GM12878 (cell line): ENCODE measurements around the gene PLTP. TPM values are rescaled to one million over a fixed set of nuclear protein-coding genes. Genes with fewer than 3 reads are reported as not detected.
"Not testable (repeated sequence)": the region's sequence is repeated elsewhere in the genome, so short reads cannot be mapped to it uniquely, and the experiment has no call there.

ENCODE experiments used
- ATAC-seq: fragments of 200-7000 bp; cut with Tn5 transposase; 3 replicates; pipeline ENCODE4 v1.9.1; 2020; ENCODE audit warnings: mild to moderate bottlenecking, moderate library complexity
- BruUV-seq: library from RNA; stranded (reverse); fragments of 400-500 nt; replicated peaks from 2 replicates; lab custom pipeline; 2021; lab: Mats Ljungman, UMichigan
- CTCF ChIA-PET: fragments of 300-600 bp; sonication (Branson Sonifier 250); formaldehyde crosslinking; extraction: SDS; loops from one replicate; lab custom pipeline; 2021; ENCODE audit warnings: inconsistent platforms; lab: Yijun Ruan, JAX
- POLR2A ChIA-PET: fragments of 350-600 bp; formaldehyde crosslinking; extraction: SDS; loops from one replicate; lab custom pipeline; 2021; ENCODE audit warnings: inconsistent platforms; lab: Charles Lee
- RAD21 ChIA-PET: fragments of 300-600 bp; sonication (Branson Sonifier 250); formaldehyde crosslinking; loops from one replicate; lab custom pipeline; 2023; ENCODE audit warnings: antibody characterized with exemption; ENCODE audit not compliant: unreplicated experiment; lab: Charles Lee
- SMC1A ChIA-PET: fragments of 300-600 bp; sonication (Branson Sonifier 250); formaldehyde crosslinking; loops from one replicate; lab custom pipeline; 2023; ENCODE audit not compliant: unreplicated experiment, uncharacterized antibody; lab: Charles Lee
- DNase-seq: peaks from one replicate; pipeline ENCODE4 v3.0.0-alpha.2; 2011; ENCODE audit warnings: low read depth, low spot score
- FAIRE-seq: peaks from 3 replicates; lab custom pipeline; 2011; peaks lifted over from hg19 to GRCh38; lab: Jason Lieb, UNC
- H2AFZ ChIP-seq: 2 replicates; pipeline ENCODE4 v1.6.0; 2011; ENCODE audit warnings: low read depth, low read length, control low read depth; ENCODE audit not compliant: control insufficient read depth
- H3K27ac ChIP-seq: 2 replicates; pipeline ENCODE4 v1.5.1; 2011; ENCODE audit warnings: control low read depth; ENCODE audit not compliant: control insufficient read depth, insufficient read depth
- H3K27me3 ChIP-seq, 2 experiments: replicated peaks in 1 of 2; 2 replicates each; pipeline versions ENCODE4 v1.6.0 to v1.6.1; 2011; ENCODE audit warnings: low read length in 1 of 2; ENCODE audit not compliant: control insufficient read depth in 2 of 2, insufficient read depth in 2 of 2
- H3K36me3 ChIP-seq, 2 experiments: 2 replicates each; pipeline ENCODE4 v1.5.1; 2011; ENCODE audit warnings: low read length in 1 of 2; ENCODE audit not compliant: control insufficient read depth in 2 of 2, insufficient read depth in 2 of 2
- H3K4me1 ChIP-seq: 2 replicates; pipeline ENCODE4 v1.6.1; 2011; ENCODE audit warnings: mild to moderate bottlenecking, low read length, moderate library complexity, mixed read lengths; ENCODE audit not compliant: control insufficient read depth, insufficient read depth
- H3K4me2 ChIP-seq: 2 replicates; pipeline ENCODE4 v1.6.0; 2011; ENCODE audit warnings: control low read depth; ENCODE audit not compliant: control insufficient read depth, insufficient read depth
- H3K4me3 ChIP-seq: fragments of 200-600 bp; sonication (generic); 2 replicates; pipeline ENCODE4 v1.5.1; 2016
- H3K79me2 ChIP-seq: 2 replicates; pipeline ENCODE4 v1.6.0; 2011; ENCODE audit warnings: low read length; ENCODE audit not compliant: control insufficient read depth, insufficient read depth
- H3K9ac ChIP-seq: 2 replicates; pipeline ENCODE4 v1.8.0; 2011; ENCODE audit warnings: low read length, control low read depth, mixed read lengths; ENCODE audit not compliant: control insufficient read depth, insufficient read depth
- H3K9me3 ChIP-seq: replicated peaks from 3 replicates; pipeline ENCODE4 v1.5.1; 2011; ENCODE audit warnings: mild to moderate bottlenecking, low read length; ENCODE audit not compliant: control insufficient read depth, insufficient read depth
- H4K20me1 ChIP-seq: 2 replicates; pipeline ENCODE4 v1.6.0; 2011; ENCODE audit not compliant: control insufficient read depth, insufficient read depth
- FOXM1 ChIP-seq: IDR thresholded peaks from 2 replicates; pipeline ENCODE4 v1.6.1; 2012; ENCODE audit warnings: low read depth, mild to moderate bottlenecking, inconsistent platforms, low read length, moderate library complexity
- POLR2A ChIP-seq: IDR thresholded peaks from 2 replicates; pipeline ENCODE4 v1.6.1; 2011; ENCODE audit warnings: low read depth, mild to moderate bottlenecking, low read length
- SMAD5 ChIP-seq: IDR thresholded peaks from 2 replicates; pipeline ENCODE4 v1.6.1; 2016; ENCODE audit warnings: antibody characterized with exemption, low read depth
- WGBS: methylation state at CpG from one replicate; pipeline ENCODE4 v1.1.6; 2016; ENCODE audit warnings: low lambda C conversion rate; ENCODE audit not compliant: insufficient replicate concordance, insufficient coverage; ENCODE audit errors: missing lambda C conversion rate; 5-methylcytosine and 5-hydroxymethylcytosine counted together
- in situ Hi-C: fragments of 300-500 bp; cut with MboI; formaldehyde crosslinking; loops from 9 replicates; pipeline ENCODE4 v1.14.3; 2018; ENCODE audit warnings: mixed read lengths
- intact Hi-C: fragments of 100-400 bp; cut with micrococcal nuclease; formaldehyde crosslinking; loops from one replicate; pipeline ENCODE4 v1.14.2; 2022; ENCODE audit not compliant: unreplicated experiment
- polyA plus RNA-seq, 11 experiments: library from polyadenylated mRNA; depleted of rRNA in 4 of 11; unstranded in 6 of 11; stranded (reverse) in 5 of 11; fragments of >200 nt; fragmentation: Nextera tagmentation in 4 of 11; fragmentation: Illumina TruSeq in 1 of 11; extraction: Ambion mirVana in 4 of 11; extraction: Trizol in 1 of 11; gene quantifications; 1 replicate in 1 of 11; 2 replicates in 10 of 11; pipeline versions ENCODE4 v1.2.1 to v1.2.3, GENCODE V29; 2011 to 2016; ENCODE audit warnings: inconsistent platforms in 2 of 11, missing spikeins in 2 of 11, low read depth in 1 of 11
- total RNA-seq, 4 experiments: library from RNA; depleted of rRNA in 3 of 4; stranded (reverse); fragments of >200 nt in 3 of 4; fragmentation: Illumina TruSeq in 1 of 4; extraction: Trizol in 1 of 4; gene quantifications; 2 replicates each; pipeline versions ENCODE4 v1.2.1 to v1.2.3, GENCODE V29; 2013 to 2021

PLTP gene
- total and polyA plus RNA-seq, 10 of the 15 experiments (the other 5 are each of a cell fraction or from before 2014, with no cell fraction given), result 1.6 to 17.0 (median 7.6) TPM

DNA sequence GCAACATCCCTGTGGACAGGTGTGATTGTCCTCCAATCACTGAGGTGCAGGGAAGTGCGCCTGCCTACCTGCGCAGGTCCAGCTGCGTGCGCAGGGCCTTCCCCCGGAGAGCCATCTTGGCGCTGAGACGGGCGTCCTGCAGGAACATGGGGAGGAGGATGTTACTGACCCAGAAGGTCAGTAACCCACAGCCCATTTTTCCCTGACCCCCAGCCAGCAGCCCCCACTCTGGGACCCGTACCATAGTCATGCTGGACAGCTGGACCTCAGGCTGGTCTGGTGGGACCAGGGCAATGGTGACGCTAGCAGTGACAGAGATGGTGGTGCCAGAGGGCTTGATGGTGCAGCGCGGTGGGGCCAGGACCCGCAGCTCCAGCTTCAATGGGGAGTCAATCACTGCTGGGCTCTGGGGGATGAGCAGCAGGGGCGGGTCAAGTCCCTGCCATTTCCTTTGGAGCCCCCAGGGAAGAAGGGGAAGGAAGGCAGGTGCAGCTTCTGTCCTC, 9.7 kb downstream of the PLTP start:
- BruUV-seq, result no TSS peak
- Histone ChIP-seq H3K9me3 (no peaks in the 10 kb centered on the region), H2AFZ (no peak overlapping the region), H3K27ac (no peak overlapping the region), H3K9ac (no peak overlapping the region), H3K4me2 (no peak overlapping the region), H3K4me1 (no peaks in the 10 kb centered on the region), H3K4me3 (no peak overlapping the region), H3K27me3 (no peaks in the 10 kb centered on the region), H3K36me3 (no peaks in the 10 kb centered on the region), H4K20me1 (no peaks in the 10 kb centered on the region), H3K79me2 (no peaks in the 10 kb centered on the region)
- TF ChIP-seq SMAD5 (no peak), FOXM1 (no peak), POLR2A (peak; percentile 43; the same call in 1 of the 2 replicates)
- intact Hi-C loops, result no loop called here
- FAIRE-seq (no peak), DNase-seq (no peak), ATAC-seq (no peak)
- ChIA-PET CTCF (interaction anchor here (0.8 kb wide), 1 partner anchor 12 kb away, joined by 3 read pairs; no protein-coding TSS in a partner anchor), RAD21 (no interaction called here), POLR2A (interaction anchor here (0.7 to 1.0 kb wide), 2 partner anchors 9 to 31 kb away, joined by 3 to 7 read pairs; no protein-coding TSS in a partner anchor), SMC1A (no interaction called here)
- WGBS, result 72% methylated on average over 14 of the region's 14 CpGs
- in situ Hi-C loops, result no loop called here

DNA sequence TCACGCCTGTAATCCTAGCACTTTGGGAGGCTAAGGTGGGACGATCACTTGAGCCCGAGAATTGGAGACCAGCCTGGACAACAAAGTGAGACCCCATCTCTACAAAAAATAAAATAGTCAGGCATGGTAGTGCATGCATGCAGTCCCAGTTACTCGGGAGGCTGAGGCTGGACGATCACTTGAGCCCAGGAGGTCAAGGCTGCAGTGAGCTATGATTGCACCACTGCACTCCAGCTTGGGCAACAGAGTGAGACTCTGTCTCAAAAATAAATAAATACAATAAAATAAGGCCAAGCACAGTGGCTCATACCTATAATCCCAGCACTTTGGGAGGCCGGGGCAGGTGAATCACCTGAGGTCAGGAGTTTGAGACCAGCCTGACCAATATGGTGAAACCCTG, 10.6 kb downstream of the PLTP start:
- H3K9ac ChIP-seq, BruUV-seq, H2AFZ ChIP-seq, RAD21 ChIA-PET, H3K27me3 ChIP-seq, FAIRE-seq, H3K27ac ChIP-seq, H3K36me3 ChIP-seq, H3K9me3 ChIP-seq, SMC1A ChIA-PET, H3K4me1 ChIP-seq, H3K4me2 ChIP-seq, DNase-seq, in situ Hi-C loops, H3K79me2 ChIP-seq, H3K4me3 ChIP-seq, intact Hi-C loops, H4K20me1 ChIP-seq, ATAC-seq: not testable (repeated sequence)
- 96% methylated on average over 6 of the region's 6 CpGs for WGBS
- ChIA-PET CTCF (interaction anchor here (0.8 kb wide), 2 partner anchors 11 to 68 kb away, joined by 3 read pairs; no protein-coding TSS in a partner anchor), POLR2A (interaction anchor here (1.0 kb wide), 1 partner anchor 32 kb away, joined by 3 read pairs; no protein-coding TSS in a partner anchor)
